ENCODE results near the gene MAML3. TPM values are rescaled to one million over a fixed set of nuclear protein-coding genes. Genes with fewer than 3 reads are reported as not detected.

The MAML3 gene
- total RNA-seq, 1 experiment from 2014 or later, result 20.8 TPM

DNA sequence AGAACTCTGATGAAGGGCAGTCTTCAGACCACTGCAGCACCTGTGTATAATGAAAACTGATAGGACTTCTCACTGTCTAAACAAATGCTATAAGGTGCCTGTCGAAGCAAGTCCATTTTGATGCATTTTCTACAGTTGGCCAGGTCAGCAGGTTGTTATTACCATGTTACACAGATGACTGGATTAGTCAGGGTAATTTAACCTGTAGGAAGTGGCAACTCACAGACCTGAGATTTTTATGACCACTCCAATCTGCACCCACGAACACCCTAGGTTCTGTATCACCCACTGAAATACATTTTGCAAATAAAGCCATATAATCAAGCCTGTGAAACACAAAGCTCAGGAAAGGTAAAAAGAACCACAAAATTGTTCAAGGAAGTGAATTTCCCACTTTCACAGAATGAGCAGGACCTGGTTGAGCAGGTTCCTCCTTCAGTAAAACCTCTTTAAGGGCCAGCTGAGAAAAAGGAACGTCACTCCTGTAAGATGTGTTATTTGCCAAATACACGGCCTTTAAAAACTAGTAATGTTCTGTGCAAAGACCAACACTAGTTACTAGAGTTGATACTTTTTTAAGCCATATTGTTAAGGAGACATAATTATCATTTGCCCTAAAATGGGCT lies 12.7 kb downstream of the MAML3 start:
- Histone ChIP-seq H3K36me3 (ENCODE audit: insufficient read depth, low read length) (no peaks in the 10 kb centered on the region), H3K4me1 (ENCODE audit: low read length) (peaks cover 11% of the 10 kb centered on the region), H3K27me3 (ENCODE audit: low read length) (no peaks in the 10 kb centered on the region), H3K9ac (ENCODE audit: low read length) (no peak overlapping the region), H3K9me3 (ENCODE audit: low read length) (no peaks in the 10 kb centered on the region), H3K4me3 (ENCODE audit: low read length) (no peak overlapping the region), H3K27ac (ENCODE audit: low read length) (no peak overlapping the region), H2AFZ (ENCODE audit: low read length) (no peak overlapping the region), H3K79me2 (ENCODE audit: low read length) (peaks cover 89% of the 10 kb centered on the region), H3K9me2 (replicated peaks; ENCODE audit: insufficient read depth, low read length) (no peaks in the 10 kb centered on the region), H4K20me1 (ENCODE audit: insufficient read depth, low read depth, low read length) (peaks cover 5% of the 10 kb centered on the region; the same call in 1 of the 2 replicates), H3K4me2 (ENCODE audit: low read depth, low read length, poor library complexity, severe bottlenecking) (no peak overlapping the region)
- no peak for DNase-seq

DNA sequence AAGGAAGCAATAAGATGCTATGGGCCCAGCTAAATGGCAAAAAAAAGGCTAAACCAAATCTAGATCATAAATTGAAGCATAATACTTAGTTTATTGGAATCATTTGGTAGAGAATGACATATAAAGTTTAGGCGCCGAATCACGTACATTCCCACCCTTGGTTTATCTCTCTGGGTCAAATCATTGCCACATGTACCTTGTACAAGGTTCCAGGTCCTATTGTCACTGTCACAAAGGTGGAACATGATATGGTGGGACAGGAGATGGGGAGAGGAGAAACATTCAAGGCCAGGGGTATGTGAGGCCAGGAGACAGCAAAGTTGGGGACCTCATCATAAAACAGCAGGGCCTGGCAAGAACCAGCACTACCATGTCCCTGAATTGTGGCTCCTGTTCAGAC lies 13.4 kb downstream of the MAML3 start:
- Histone ChIP-seq H3K4me1 (ENCODE audit: low read length) (peaks cover 13% of the 10 kb centered on the region), H3K36me3 (ENCODE audit: insufficient read depth, low read length) (no peaks in the 10 kb centered on the region), H3K9ac (ENCODE audit: low read length) (no peak overlapping the region), H3K4me2 (ENCODE audit: low read depth, low read length, poor library complexity, severe bottlenecking) (no peak overlapping the region), H4K20me1 (ENCODE audit: insufficient read depth, low read depth, low read length) (peaks cover 9% of the 10 kb centered on the region; the same call in 1 of the 2 replicates), H3K79me2 (ENCODE audit: low read length) (peaks cover 92% of the 10 kb centered on the region), H3K27me3 (ENCODE audit: low read length) (no peaks in the 10 kb centered on the region), H3K9me3 (ENCODE audit: low read length) (no peaks in the 10 kb centered on the region), H3K27ac (ENCODE audit: low read length) (no peak overlapping the region), H3K4me3 (ENCODE audit: low read length) (no peak overlapping the region), H2AFZ (ENCODE audit: low read length) (no peak overlapping the region), H3K9me2 (replicated peaks; ENCODE audit: insufficient read depth, low read length) (no peaks in the 10 kb centered on the region)
- no peak for DNase-seq

DNA sequence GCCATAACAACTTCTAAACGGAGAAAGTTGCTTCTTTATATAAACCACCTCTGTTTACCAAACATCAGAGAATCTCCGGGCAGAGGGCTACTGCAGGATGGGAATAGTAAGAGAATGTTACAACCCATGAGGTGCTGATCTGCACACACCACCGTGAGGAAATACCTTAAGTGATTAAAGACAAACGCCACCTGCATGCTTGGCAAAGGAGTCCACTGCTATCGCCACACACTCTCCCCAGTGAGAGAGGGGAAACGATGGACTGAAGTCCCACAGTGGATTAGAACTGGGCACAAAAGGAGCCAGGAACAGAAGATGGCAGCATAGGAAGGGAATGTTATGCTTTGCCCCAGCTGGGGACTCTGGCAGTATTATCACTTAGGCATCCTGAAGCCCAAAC lies 15.6 kb downstream of the MAML3 start:
- no peak for DNase-seq
- no peak overlapping the region for H3K4me2 ChIP-seq (ENCODE audit: low read depth, low read length, poor library complexity, severe bottlenecking)
- peaks cover 94% of the 10 kb centered on the region for H3K79me2 ChIP-seq (ENCODE audit: low read length)

DNA sequence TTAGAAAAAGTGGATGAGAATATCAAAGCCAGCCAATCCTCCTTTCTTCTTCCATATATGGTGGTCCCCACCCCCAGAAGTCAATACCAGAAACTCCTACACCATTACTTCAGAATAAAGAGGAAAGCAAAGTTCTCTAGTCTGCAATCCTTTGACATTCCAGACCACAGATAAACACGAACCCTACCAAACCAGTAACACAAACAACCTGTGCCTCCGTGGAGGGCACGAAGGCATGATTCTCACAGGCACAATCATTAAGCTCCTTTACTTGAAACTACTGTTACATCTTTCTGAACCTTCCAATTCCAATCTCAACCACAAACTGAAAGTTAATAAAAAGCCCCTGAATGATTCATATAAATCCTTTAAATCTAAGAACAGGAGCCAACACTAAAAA lies 16.3 kb downstream of the MAML3 start:
- Histone ChIP-seq H3K9ac (ENCODE audit: low read length) (no peak overlapping the region), H3K4me2 (ENCODE audit: low read depth, low read length, poor library complexity, severe bottlenecking) (no peak overlapping the region), H3K27ac (ENCODE audit: low read length) (no peak overlapping the region), H3K9me3 (ENCODE audit: low read length) (no peaks in the 10 kb centered on the region), H3K79me2 (ENCODE audit: low read length) (peaks cover 95% of the 10 kb centered on the region), H3K36me3 (ENCODE audit: insufficient read depth, low read length) (no peaks in the 10 kb centered on the region), H3K4me3 (ENCODE audit: low read length) (no peak overlapping the region), H4K20me1 (ENCODE audit: insufficient read depth, low read depth, low read length) (peaks cover 17% of the 10 kb centered on the region; the same call in 1 of the 2 replicates), H3K4me1 (ENCODE audit: low read length) (peaks cover 20% of the 10 kb centered on the region), H3K27me3 (ENCODE audit: low read length) (no peaks in the 10 kb centered on the region), H2AFZ (ENCODE audit: low read length) (no peak overlapping the region), H3K9me2 (replicated peaks; ENCODE audit: insufficient read depth, low read length) (no peaks in the 10 kb centered on the region)
- DNase-seq, result no peak

More for the DNA sequence above, 15.6 kb downstream of the MAML3 start:
- Histone ChIP-seq H3K36me3 (ENCODE audit: insufficient read depth, low read length) (no peaks in the 10 kb centered on the region), H3K27ac (ENCODE audit: low read length) (no peak overlapping the region), H3K9me2 (replicated peaks; ENCODE audit: insufficient read depth, low read length) (no peaks in the 10 kb centered on the region), H3K27me3 (ENCODE audit: low read length) (no peaks in the 10 kb centered on the region), H4K20me1 (ENCODE audit: insufficient read depth, low read depth, low read length) (peaks cover 17% of the 10 kb centered on the region; the same call in 1 of the 2 replicates), H3K9me3 (ENCODE audit: low read length) (no peaks in the 10 kb centered on the region), H3K4me1 (ENCODE audit: low read length) (peaks cover 20% of the 10 kb centered on the region), H2AFZ (ENCODE audit: low read length) (no peak overlapping the region), H3K9ac (ENCODE audit: low read length) (no peak overlapping the region), H3K4me3 (ENCODE audit: low read length) (no peak overlapping the region)

DNA sequence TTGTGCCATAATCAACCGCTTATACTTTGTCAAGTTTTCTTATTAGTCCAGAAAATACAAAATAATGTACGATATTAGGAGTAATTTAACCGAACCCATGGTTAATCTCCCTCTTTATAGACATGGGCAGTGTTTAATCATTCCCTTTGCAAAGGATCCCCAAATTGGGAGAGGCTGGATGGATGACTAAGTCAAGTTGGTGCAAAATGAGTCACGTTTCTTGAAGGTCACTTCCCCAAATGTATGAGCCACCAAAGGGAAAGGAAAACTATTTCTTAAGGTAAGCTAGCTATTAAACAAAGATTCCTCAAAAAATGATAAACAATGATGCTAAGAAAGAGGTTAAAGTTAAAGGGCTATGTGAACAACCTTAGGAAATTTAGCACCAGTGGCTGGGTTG lies 17.5 kb downstream of the MAML3 start:
- Histone ChIP-seq H2AFZ (ENCODE audit: low read length) (no peak overlapping the region), H3K4me2 (ENCODE audit: low read depth, low read length, poor library complexity, severe bottlenecking) (no peak overlapping the region), H3K79me2 (ENCODE audit: low read length) (peaks cover 95% of the 10 kb centered on the region)

DNA sequence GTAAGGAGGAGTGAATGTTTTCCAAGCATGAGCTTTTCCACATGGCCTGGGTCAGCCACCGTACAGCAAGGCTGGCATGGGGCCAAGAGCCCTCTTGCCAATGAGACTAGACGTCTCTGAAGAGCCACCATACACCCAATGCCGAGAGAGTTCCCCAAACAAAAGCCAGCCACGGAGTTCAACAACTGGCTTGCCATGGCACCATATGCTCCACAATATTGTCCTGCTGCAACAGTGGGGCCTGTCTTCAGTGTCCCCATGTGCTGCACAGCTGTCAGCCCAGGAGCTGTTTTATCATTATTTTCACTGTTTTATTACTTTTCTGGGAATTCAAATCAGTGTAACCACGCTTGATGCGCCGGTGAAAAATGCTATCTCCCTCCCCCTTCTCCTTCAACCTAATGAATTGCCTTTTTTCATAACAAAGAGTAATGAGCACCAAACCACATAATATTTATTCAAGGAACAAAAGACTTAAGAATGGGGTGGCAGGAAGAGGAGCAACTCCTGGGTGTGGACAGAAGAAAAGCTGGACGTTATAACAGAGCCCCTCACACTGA lies 18.4 kb downstream of the MAML3 start:
- Histone ChIP-seq H3K9me2 (replicated peaks; ENCODE audit: insufficient read depth, low read length) (no peaks in the 10 kb centered on the region), H2AFZ (ENCODE audit: low read length) (no peak overlapping the region), H3K9me3 (ENCODE audit: low read length) (no peaks in the 10 kb centered on the region), H3K79me2 (ENCODE audit: low read length) (peaks cover 95% of the 10 kb centered on the region), H3K27ac (ENCODE audit: low read length) (no peak overlapping the region), H3K4me2 (ENCODE audit: low read depth, low read length, poor library complexity, severe bottlenecking) (no peak overlapping the region), H4K20me1 (ENCODE audit: insufficient read depth, low read depth, low read length) (peaks cover 20% of the 10 kb centered on the region; the same call in 1 of the 2 replicates), H3K27me3 (ENCODE audit: low read length) (no peaks in the 10 kb centered on the region), H3K9ac (ENCODE audit: low read length) (no peak overlapping the region), H3K4me1 (ENCODE audit: low read length) (peaks cover 27% of the 10 kb centered on the region), H3K36me3 (ENCODE audit: insufficient read depth, low read length) (no peaks in the 10 kb centered on the region), H3K4me3 (ENCODE audit: low read length) (no peak overlapping the region)
- DNase-seq, result no peak

More for the DNA sequence above, 17.5 kb downstream of the MAML3 start:
- Histone ChIP-seq H4K20me1 (ENCODE audit: insufficient read depth, low read depth, low read length) (peaks cover 17% of the 10 kb centered on the region; the same call in 1 of the 2 replicates), H3K36me3 (ENCODE audit: insufficient read depth, low read length) (no peaks in the 10 kb centered on the region), H3K9me3 (ENCODE audit: low read length) (no peaks in the 10 kb centered on the region), H3K9ac (ENCODE audit: low read length) (no peak overlapping the region), H3K4me3 (ENCODE audit: low read length) (no peak overlapping the region), H3K4me1 (ENCODE audit: low read length) (peaks cover 20% of the 10 kb centered on the region), H3K27me3 (ENCODE audit: low read length) (no peaks in the 10 kb centered on the region), H3K9me2 (replicated peaks; ENCODE audit: insufficient read depth, low read length) (no peaks in the 10 kb centered on the region), H3K27ac (ENCODE audit: low read length) (no peak overlapping the region)
- no peak for DNase-seq

DNA sequence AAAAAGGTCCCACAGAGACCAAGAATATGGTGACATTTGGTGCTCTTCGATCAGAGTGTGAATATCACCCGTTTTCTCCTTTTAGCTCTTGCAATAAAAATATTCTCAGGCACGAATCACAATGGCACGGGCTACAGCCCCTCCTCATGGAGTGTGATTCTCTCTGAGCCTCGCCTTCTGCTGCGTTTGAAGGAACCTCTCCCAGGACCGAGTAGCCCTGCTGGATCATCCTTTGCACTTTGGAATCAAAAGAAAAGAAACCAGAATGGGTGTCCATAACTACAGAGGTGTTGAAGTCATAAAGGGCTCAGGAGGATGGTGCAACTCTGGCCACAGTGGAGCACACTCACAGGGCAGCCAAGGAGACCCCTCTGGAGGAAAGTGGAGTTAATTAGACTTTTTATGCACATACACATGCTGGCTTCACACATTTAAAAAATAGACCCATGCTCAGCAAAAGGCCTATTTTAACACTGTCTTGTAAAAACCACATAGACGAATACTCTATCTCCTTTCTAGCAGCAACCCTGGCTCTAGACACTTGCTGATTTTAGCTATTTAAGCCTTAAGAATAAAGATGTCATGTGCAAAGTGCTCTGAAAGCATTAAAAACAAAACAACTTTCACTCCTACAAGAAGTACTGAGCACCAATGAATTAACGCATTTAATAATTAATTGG lies 19.1 kb downstream of the MAML3 start:
- Histone ChIP-seq H3K27me3 (ENCODE audit: low read length) (no peaks in the 10 kb centered on the region), H4K20me1 (ENCODE audit: insufficient read depth, low read depth, low read length) (peaks cover 21% of the 10 kb centered on the region; the same call in 1 of the 2 replicates), H3K36me3 (ENCODE audit: insufficient read depth, low read length) (no peaks in the 10 kb centered on the region), H3K27ac (ENCODE audit: low read length) (no peak overlapping the region), H3K79me2 (ENCODE audit: low read length) (peaks cover 97% of the 10 kb centered on the region), H3K4me3 (ENCODE audit: low read length) (no peak overlapping the region), H3K9me3 (ENCODE audit: low read length) (no peaks in the 10 kb centered on the region), H3K9me2 (replicated peaks; ENCODE audit: insufficient read depth, low read length) (no peaks in the 10 kb centered on the region), H2AFZ (ENCODE audit: low read length) (no peak overlapping the region), H3K4me1 (ENCODE audit: low read length) (peaks cover 31% of the 10 kb centered on the region), H3K9ac (ENCODE audit: low read length) (no peak overlapping the region), H3K4me2 (ENCODE audit: low read depth, low read length, poor library complexity, severe bottlenecking) (no peak overlapping the region)
- no peak for DNase-seq

DNA sequence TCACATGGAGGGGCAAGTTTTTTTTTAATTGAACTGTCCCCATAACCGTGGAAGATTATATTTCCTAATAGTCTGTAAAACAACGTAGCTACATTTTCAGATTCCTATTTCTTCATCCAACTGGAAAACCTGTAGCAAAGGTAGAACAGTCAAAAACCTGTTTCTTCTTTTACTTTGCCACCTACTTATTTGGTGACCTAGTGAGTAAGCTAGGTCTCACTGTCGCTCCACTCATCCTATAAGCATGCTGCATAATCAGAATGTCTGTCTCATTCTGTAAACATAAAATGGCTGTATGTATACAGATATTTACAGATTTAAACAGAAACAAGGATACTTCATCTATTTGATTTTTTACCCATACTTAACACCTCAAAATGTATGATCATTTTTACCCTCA lies 20.4 kb downstream of the MAML3 start:
- Histone ChIP-seq H3K9ac (ENCODE audit: low read length) (no peak overlapping the region), H3K9me3 (ENCODE audit: low read length) (no peaks in the 10 kb centered on the region), H3K9me2 (replicated peaks; ENCODE audit: insufficient read depth, low read length) (no peaks in the 10 kb centered on the region), H3K79me2 (ENCODE audit: low read length) (peaks cover 95% of the 10 kb centered on the region), H3K4me1 (ENCODE audit: low read length) (peaks cover 40% of the 10 kb centered on the region), H3K27ac (ENCODE audit: low read length) (no peak overlapping the region), H3K4me3 (ENCODE audit: low read length) (no peak overlapping the region), H4K20me1 (ENCODE audit: insufficient read depth, low read depth, low read length) (peaks cover 21% of the 10 kb centered on the region; the same call in 1 of the 2 replicates), H3K4me2 (ENCODE audit: low read depth, low read length, poor library complexity, severe bottlenecking) (no peak overlapping the region), H2AFZ (ENCODE audit: low read length) (no peak overlapping the region), H3K27me3 (ENCODE audit: low read length) (no peaks in the 10 kb centered on the region), H3K36me3 (ENCODE audit: insufficient read depth, low read length) (no peaks in the 10 kb centered on the region)
- DNase-seq, result no peak

Data from Karpas-422 (cell line).